ENCODE results near the gene EPN2.

The EPN2 gene

GRCh38 chr17:19363114-19363438 lies 125.9 kb downstream of the EPN2 start:
- H3K4me3 ChIP-seq (ENCODE audit: low read length), result peak overlapping the region; percentile 88
- TF ChIP-seq CTCF (conservative IDR thresholded peaks at IDR 0.05; ENCODE audit: low read length), result no peak
- no peak for DNase-seq (ENCODE audit: low read depth)

- H3K4me3 ChIP-seq (ENCODE audit: low read length), result no peak overlapping the region
- no peak for TF ChIP-seq CTCF (conservative IDR thresholded peaks at IDR 0.05; ENCODE audit: low read length)
- DNase-seq (ENCODE audit: low read depth), result no peak
These were observed 126.4 kb downstream of the EPN2 start for GRCh38 chr17:19363460-19364035.

GRCh38 chr17:19364699-19365498 lies 127.7 kb downstream of the EPN2 start:
- TF ChIP-seq CTCF (conservative IDR thresholded peaks at IDR 0.05; ENCODE audit: low read length), result no peak

GRCh38 chr17:19365499-19365817 lies 128.3 kb downstream of the EPN2 start:
- no peak for DNase-seq (ENCODE audit: low read depth)
- TF ChIP-seq CTCF (conservative IDR thresholded peaks at IDR 0.05; ENCODE audit: low read length), result no peak
- H3K4me3 ChIP-seq (ENCODE audit: low read length), result no peak overlapping the region

More at GRCh38 chr17:19364699-19365498, 127.7 kb downstream of the EPN2 start:
- no peak overlapping the region for H3K4me3 ChIP-seq (ENCODE audit: low read length)
- no peak for DNase-seq (ENCODE audit: low read depth)

- TF ChIP-seq CTCF (conservative IDR thresholded peaks at IDR 0.05; ENCODE audit: low read length), result no peak
- DNase-seq (ENCODE audit: low read depth), result no peak
- H3K4me3 ChIP-seq (ENCODE audit: low read length), result no peak overlapping the region
These were observed 128.9 kb downstream of the EPN2 start for GRCh38 chr17:19365833-19366636.

- TF ChIP-seq CTCF (conservative IDR thresholded peaks at IDR 0.05; ENCODE audit: low read length), result no peak
- H3K4me3 ChIP-seq (ENCODE audit: low read length), result no peak overlapping the region
These were observed 129.4 kb downstream of the EPN2 start for GRCh38 chr17:19366637-19366972.

GRCh38 chr17:19368229-19368628 lies 131.1 kb downstream of the EPN2 start:
- H3K4me3 ChIP-seq (ENCODE audit: low read length), result no peak overlapping the region
- no peak for DNase-seq (ENCODE audit: low read depth)
- no peak for TF ChIP-seq CTCF (conservative IDR thresholded peaks at IDR 0.05; ENCODE audit: low read length)

More at GRCh38 chr17:19366637-19366972, 129.4 kb downstream of the EPN2 start:
- no peak for DNase-seq (ENCODE audit: low read depth)
